DMS153 (cell line): ENCODE measurements around the gene OSBPL6.
"Not testable (repeated sequence)": the region's sequence is repeated elsewhere in the genome, so short reads cannot be mapped to it uniquely, and the experiment has no call there.

Source experiments
- DNase-seq: peaks from one replicate; lab custom pipeline; 2025; lab: John Stamatoyannopoulos, UW

The OSBPL6 gene

GRCh38 chr2:178304333-178304732 lies 110.0 kb downstream of the OSBPL6 start:
- no peak for DNase-seq

GRCh38 chr2:178306352-178307073 lies 112.2 kb downstream of the OSBPL6 start:
- DNase-seq = peak; percentile 64

- no peak for DNase-seq
Observed at GRCh38 chr2:178307650-178308049, 113.3 kb downstream of the OSBPL6 start.

DNA sequence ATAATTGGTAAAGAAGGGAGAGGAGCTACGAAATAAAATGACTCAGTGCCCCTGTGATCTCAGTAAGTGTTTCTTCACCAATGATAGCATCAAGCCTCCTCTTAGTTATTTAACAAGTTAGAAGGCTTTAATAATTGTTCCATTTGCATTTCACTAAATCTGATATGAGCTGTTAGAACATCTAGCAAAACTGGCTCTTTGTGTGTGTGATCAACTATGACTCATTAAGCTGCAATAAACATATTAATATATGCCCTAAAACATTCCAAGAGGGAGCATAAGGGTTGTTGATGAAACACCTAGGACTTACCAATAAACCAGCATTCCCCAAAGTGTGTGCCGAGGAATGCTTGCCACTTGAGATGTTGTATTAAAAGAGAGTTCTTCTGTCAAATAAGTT lies 115.2 kb downstream of the OSBPL6 start:
- no peak for DNase-seq

GRCh38 chr2:178315078-178315477 lies 120.8 kb downstream of the OSBPL6 start:
- DNase-seq = no peak

DNA sequence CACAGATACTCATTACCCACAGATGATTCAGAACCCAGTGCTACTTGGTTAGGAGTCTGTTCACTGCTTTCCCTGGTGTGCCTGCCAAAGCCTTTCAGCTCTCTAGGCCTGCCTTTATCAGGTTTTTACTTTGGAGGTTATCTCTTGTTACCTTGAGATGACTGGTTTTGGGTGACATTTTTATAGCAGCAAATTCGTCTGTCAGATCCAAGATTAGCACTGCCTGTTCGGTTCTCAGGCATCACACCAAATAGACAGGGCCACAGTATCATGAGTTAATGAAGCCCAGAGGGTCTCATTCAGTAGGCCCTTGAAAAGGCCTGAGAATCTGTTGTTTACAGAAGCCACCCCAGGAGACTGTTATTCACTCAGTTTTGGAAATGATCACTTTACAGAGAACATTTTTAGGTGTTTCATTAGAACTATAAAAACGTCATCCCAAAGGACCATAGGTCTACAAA lies 121.2 kb downstream of the OSBPL6 start:
- DNase-seq = no peak

DNA sequence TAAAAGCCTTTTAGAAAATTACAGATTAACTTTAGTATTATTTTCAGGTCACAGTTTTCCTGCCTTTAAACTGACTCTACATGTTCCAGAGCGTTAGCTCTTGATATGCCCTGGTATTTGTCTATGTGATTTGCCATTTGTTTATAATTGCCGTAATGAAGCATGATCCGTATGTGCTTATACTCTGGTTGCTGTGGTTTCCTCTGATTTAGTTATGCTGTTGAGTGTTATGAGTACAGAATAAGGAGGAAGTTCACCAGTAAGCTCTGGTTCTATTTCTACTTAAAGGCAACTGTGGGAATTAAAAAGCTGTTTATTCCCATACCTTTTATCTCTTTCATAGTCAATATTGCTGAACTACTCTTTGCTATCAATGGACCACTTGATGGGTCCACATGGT lies 123.5 kb downstream of the OSBPL6 start:
- DNase-seq = peak; percentile 63

GRCh38 chr2:178320011-178320585 lies 125.8 kb downstream of the OSBPL6 start:
- DNase-seq = peak; percentile 88

- DNase-seq = no peak
Observed at GRCh38 chr2:178322068-178322467, 127.8 kb downstream of the OSBPL6 start.

- not testable (repeated sequence) for DNase-seq
Observed at GRCh38 chr2:178323331-178323730, 129.0 kb downstream of the OSBPL6 start.

DNA sequence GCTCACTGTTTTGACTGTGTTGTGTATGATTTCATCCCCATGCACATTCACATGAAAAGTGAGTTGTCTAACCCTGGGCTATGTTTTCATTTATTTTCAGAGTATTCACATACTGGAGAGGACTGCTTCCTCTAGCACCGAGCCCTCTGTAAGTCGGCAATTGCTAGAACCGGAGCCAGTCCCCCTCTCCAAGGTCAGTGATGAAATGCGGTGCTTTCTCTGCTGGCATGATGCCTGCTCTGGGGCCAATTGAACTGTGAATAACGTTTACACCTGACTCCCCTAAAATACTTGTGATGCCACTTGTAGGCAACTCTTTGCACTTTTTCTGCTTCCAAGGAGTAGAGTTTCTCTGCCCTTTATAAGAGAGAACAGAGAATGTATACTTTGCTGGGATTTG lies 129.8 kb downstream of the OSBPL6 start:
- no peak for DNase-seq

DNA sequence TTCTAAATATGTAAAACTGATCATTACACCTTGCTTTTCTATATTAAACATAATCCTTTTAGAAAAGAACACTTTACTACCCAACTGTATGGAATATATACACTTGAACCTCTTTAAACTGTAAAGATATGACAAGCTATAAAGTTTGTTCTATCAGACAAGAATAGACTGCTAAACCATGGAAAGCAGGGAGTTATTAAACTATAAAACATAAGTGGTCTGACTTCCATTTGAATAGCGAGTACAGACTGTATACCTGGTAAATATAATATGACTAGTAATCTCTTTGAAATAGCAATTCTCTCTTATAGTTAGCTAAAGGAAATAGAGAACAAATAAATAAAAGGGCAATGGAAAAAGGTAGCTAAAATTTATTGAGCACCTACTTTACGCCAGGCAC lies 131.0 kb downstream of the OSBPL6 start:
- DNase-seq = no peak

GRCh38 chr2:178327516-178327915 lies 133.2 kb downstream of the OSBPL6 start:
- no peak for DNase-seq

DNA sequence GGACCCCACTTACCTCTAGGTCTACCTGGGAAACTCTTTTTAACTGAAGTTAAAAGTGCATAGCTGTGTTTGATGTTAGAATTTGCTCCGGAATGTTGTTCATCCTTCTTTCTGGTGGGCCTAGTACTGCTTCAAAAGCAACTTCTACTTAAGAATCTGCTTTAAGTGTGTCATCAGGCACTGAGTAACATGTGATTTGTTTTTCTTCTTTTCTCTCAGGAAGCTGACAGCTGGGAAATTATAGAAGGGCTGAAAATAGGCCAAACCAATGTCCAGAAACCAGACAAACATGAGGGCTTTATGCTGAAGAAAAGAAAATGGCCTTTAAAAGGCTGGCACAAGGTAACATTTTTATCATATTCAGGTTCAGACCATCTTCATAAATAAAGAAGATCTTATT lies 133.7 kb downstream of the OSBPL6 start:
- no peak for DNase-seq

GRCh38 chr2:178330175-178331017 lies 136.1 kb downstream of the OSBPL6 start:
- DNase-seq = no peak

DNA sequence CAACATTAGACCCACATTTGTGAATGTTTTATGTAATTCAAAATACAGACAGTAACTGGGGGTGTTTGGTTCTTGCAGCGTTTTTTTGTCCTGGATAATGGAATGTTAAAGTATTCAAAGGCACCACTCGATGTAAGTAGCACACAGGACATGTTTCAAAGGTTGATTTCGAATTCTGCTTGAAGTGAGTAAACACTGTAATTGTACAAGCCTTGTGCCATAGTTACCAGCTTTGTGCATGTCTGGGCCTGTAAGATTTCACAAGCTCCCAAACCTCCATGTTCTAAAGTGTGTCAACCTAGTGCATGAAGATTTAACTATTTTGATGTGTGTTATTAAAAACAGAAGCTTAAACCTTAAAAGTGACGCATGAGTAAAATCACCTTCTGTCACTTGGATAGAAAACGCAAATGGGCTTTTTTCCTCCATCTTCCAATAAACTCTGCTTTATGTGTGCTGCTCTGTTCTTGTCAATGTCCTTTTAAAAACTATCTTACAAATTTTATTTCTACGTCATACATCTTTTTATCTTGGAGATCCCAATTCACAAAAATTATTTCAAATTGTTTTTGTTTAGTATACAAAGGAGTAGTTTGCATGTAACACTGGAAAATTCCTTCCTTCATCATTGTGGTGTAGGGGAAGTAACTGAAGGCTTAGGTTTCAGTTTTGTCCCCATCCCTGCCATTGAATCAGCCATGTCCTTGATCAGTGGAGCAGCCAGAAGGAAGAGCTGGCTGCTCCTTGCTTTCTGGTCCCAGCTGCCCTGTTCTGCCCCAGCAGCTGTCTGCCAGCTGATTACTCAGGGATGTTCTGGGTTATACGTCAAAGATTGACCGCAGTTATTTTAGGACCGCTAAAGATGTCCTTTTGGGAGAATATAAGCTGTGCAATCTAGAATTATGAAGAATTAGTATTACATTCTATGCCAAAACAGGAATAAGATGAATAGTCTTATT lies 137.4 kb downstream of the OSBPL6 start:
- DNase-seq = peak; percentile 70

DNA sequence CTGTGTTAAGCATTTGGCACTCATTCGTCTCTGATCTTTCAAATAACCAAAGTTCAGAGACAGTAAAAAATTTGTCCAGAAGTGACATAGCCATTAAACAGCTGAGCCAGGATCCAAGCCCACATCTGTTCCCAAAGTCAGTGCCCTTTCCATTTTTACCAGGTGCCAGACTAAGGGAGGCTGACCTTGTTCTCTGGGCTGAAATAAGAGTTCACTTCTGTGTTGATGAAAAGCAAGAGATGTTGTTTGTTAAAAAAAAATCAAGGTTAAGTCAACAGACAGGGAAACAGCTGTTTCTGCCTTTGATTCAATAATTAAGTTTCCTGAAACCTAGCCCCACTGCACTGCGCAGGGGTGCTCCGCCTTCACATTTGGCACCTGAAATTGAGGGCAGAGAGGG lies 139.5 kb downstream of the OSBPL6 start:
- no peak for DNase-seq

- DNase-seq = no peak
Observed at GRCh38 chr2:178335230-178335629, 140.9 kb downstream of the OSBPL6 start.

- no peak for DNase-seq
Observed at GRCh38 chr2:178344121-178344520, 149.8 kb downstream of the OSBPL6 start.

DNA sequence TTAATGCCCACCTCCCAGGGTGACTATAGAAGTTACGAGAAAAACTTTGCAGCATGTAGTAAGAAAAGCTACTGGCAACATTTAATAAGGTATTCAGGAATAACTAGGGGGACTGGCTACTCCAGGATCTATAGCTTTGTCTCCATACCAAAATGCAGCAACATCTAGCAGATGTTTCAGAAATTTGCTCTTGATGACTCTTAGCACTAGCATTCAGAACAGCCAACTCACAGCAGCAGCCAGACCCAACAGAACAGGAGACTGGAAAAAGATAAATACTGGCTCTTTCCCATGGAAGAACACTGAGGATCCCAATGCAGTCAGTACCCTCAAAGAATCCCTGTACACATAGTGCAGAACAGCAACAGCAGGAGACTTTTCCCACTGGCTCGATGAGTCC lies 151.6 kb downstream of the OSBPL6 start:
- DNase-seq = no peak

DNA sequence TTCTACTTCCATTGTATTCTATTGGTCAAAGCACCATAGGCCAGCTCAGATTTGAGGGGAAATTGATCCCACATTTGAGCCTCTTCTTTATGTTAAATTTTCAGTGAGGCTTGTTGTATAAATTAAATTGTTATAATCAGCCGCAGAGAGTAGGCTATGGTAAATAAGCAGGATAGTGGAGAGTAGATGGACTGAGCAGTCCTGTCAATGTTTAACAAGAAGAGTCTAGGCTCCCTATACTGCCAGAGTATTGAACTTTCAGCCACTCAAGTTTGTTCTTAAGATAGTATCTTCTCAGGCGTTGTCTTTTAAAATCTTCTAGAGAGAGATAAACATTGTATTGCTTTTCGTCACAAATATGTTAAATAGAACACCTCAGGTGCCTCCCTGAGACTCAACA lies 155.7 kb downstream of the OSBPL6 start:
- no peak for DNase-seq

DNA sequence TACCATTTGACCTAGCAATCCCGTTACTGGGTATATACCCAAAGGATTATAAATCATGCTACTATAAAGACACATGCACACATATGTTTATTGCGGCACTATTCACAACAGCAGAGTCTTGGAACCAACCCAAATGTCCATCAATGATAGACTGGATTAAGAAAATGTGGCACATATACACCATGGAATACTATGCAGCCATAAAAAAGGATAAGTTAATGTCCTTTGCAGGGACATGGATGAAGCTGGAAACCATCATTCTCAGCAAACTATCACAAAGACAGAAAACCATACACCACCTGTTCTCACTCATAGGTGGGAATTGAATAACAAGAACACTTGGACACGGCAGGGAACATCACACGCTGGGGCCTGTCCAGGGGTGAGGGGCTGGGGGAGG lies 163.4 kb downstream of the OSBPL6 start:
- not testable (repeated sequence) for DNase-seq
